Fibroblast of skin of right biceps (primary cell): ENCODE results near the gene FAM168B.

Source experiments
- DNase-seq: peaks from one replicate; pipeline ENCODE4 v3.0.0-alpha.2; 2013

Gene FAM168B

GRCh38 chr2:131054488-131054887 is 38.8 kb downstream of the FAM168B start:
- DNase-seq = no peak

- DNase-seq = no peak
Measured at GRCh38 chr2:131052741-131053263, 40.5 kb downstream of the FAM168B start.

- DNase-seq = no peak
Measured at GRCh38 chr2:131050896-131051295, 42.4 kb downstream of the FAM168B start.

- DNase-seq = no peak
Measured at GRCh38 chr2:131049150-131049718, 44.0 kb downstream of the FAM168B start.

GRCh38 chr2:131048641-131049040 is 44.6 kb downstream of the FAM168B start:
- no peak for DNase-seq

GRCh38 chr2:131047920-131048560 is 45.2 kb downstream of the FAM168B start:
- DNase-seq = no peak

GRCh38 chr2:131046918-131047652 is 46.2 kb downstream of the FAM168B start:
- DNase-seq = no peak

- no peak for DNase-seq
Measured at GRCh38 chr2:131046028-131046917, 47.0 kb downstream of the FAM168B start.

GRCh38 chr2:131045286-131046027 is 47.8 kb downstream of the FAM168B start:
- no peak for DNase-seq

GRCh38 chr2:131044757-131045150 is 48.5 kb downstream of the FAM168B start:
- DNase-seq = no peak

- no peak for DNase-seq
Measured at GRCh38 chr2:131044075-131044756, 49.0 kb downstream of the FAM168B start.

GRCh38 chr2:131043199-131044074 is 49.8 kb downstream of the FAM168B start:
- DNase-seq = no peak

- DNase-seq = no peak
Measured at GRCh38 chr2:131042148-131042775, 51.0 kb downstream of the FAM168B start.

GRCh38 chr2:131041402-131042147 is 51.7 kb downstream of the FAM168B start:
- no peak for DNase-seq

GRCh38 chr2:131040661-131041401 is 52.4 kb downstream of the FAM168B start:
- DNase-seq = no peak

GRCh38 chr2:131039908-131040660 is 53.2 kb downstream of the FAM168B start:
- DNase-seq = no peak

- no peak for DNase-seq
Measured at GRCh38 chr2:131039535-131039907, 53.7 kb downstream of the FAM168B start.

- DNase-seq = no peak
Measured at GRCh38 chr2:131039101-131039440, 54.2 kb downstream of the FAM168B start.
